CD14-positive monocyte (primary cell): ENCODE results near the gene SAMD13. TPM values are rescaled to one million over a fixed set of nuclear protein-coding genes. Genes with fewer than 3 reads are reported as not detected.

Source experiments
- DNase-seq, 3 donors: peaks; one replicate each; pipeline ENCODE4 v3.0.0-alpha.2; 2011 to 2022
- H2AFZ ChIP-seq: 2 replicates; pipeline ENCODE4 v1.6.0; 2012; ENCODE audit warnings: mild to moderate bottlenecking, low read depth, low read length, inconsistent platforms; ENCODE audit not compliant: insufficient read depth, poor library complexity, severe bottlenecking
- H3K27ac ChIP-seq, 2 donors: 1 replicate in 1 of 2; 2 replicates in 1 of 2; pipeline ENCODE4 v1.5.1; 2012 to 2013; ENCODE audit warnings: low read length in 2 of 2, control low read depth in 1 of 2, inconsistent platforms in 1 of 2, low read depth in 1 of 2, mild to moderate bottlenecking in 1 of 2
- H3K27me3 ChIP-seq, 2 donors: one replicate each; pipeline versions ENCODE4 v1.6.0 to v1.6.1; 2011 to 2013; ENCODE audit warnings: low read length in 2 of 2; ENCODE audit not compliant: control insufficient read depth in 2 of 2, insufficient read depth in 2 of 2
- H3K36me3 ChIP-seq, 2 donors: replicated peaks in 1 of 2; 1 replicate in 1 of 2; 2 replicates in 1 of 2; pipeline versions ENCODE4 v1.5.1 to v1.6.1; 2012 to 2013; ENCODE audit warnings: low read length in 2 of 2, control low read depth in 1 of 2, inconsistent platforms in 1 of 2, mild to moderate bottlenecking in 1 of 2; ENCODE audit not compliant: insufficient read depth in 2 of 2, control insufficient read depth in 1 of 2
- H3K4me1 ChIP-seq, 2 donors: 1 replicate in 1 of 2; 2 replicates in 1 of 2; pipeline versions ENCODE4 v1.5.1 to v1.6.1; 2012 to 2013; ENCODE audit warnings: low read length in 2 of 2, control low read depth in 1 of 2, inconsistent platforms in 1 of 2, mild to moderate bottlenecking in 1 of 2, moderate library complexity in 1 of 2; ENCODE audit not compliant: insufficient read depth in 2 of 2, control insufficient read depth in 1 of 2
- H3K4me2 ChIP-seq: replicated peaks from 2 replicates; pipeline ENCODE3; 2012; ENCODE audit warnings: low read length, moderate library complexity, mild to moderate bottlenecking; ENCODE audit not compliant: poor library complexity, severe bottlenecking; ENCODE audit errors: extremely low read depth
- H3K4me3 ChIP-seq, 3 experiments: fragments of 200-600 bp in 1 of 3; sonication (generic) in 1 of 3; replicated peaks in 1 of 3; 1 replicate in 2 of 3; 2 replicates in 1 of 3; pipeline ENCODE4 v1.5.1; 2011 to 2013; ENCODE audit warnings: low read length in 3 of 3, mild to moderate bottlenecking in 3 of 3, control low read depth in 2 of 3, low read depth in 2 of 3, inconsistent platforms in 1 of 3, moderate library complexity in 1 of 3
- H3K79me2 ChIP-seq: 2 replicates; pipeline ENCODE4 v1.6.0; 2012; ENCODE audit warnings: mild to moderate bottlenecking, control low read depth, inconsistent platforms, low read length, moderate library complexity; ENCODE audit not compliant: insufficient read depth
- H3K9ac ChIP-seq: 2 replicates; pipeline ENCODE4 v1.6.0; 2017; ENCODE audit warnings: low read length, mild to moderate bottlenecking; ENCODE audit not compliant: insufficient read depth, poor library complexity, severe bottlenecking
- H3K9me3 ChIP-seq, 2 donors: replicated peaks in 1 of 2; 1 replicate in 1 of 2; 2 replicates in 1 of 2; pipeline versions ENCODE4 v1.5.1 to v1.6.1; 2012 to 2013; ENCODE audit warnings: low read length in 2 of 2, control low read depth in 1 of 2; ENCODE audit not compliant: control insufficient read depth in 1 of 2, insufficient read depth in 1 of 2
- H4K20me1 ChIP-seq: 2 replicates; pipeline ENCODE4 v1.6.0; 2012; ENCODE audit warnings: mild to moderate bottlenecking, low read length, control low read depth, moderate library complexity; ENCODE audit not compliant: insufficient read depth
- H3K27ac Mint-ChIP-seq, 7 donors: one replicate each; pipeline ENCODE4 v1.8.0; 2020; ENCODE audit warnings: mild to moderate bottlenecking in 7 of 7, mixed read lengths in 7 of 7, moderate library complexity in 6 of 7, inconsistent platforms in 2 of 7
- H3K27me3 Mint-ChIP-seq, 3 donors: one replicate each; pipeline ENCODE4 v1.8.0; 2021 to 2022; ENCODE audit warnings: low read depth in 3 of 3, mild to moderate bottlenecking in 3 of 3, mixed read lengths in 3 of 3, moderate library complexity in 3 of 3, inconsistent platforms in 1 of 3
- H3K36me3 Mint-ChIP-seq, 2 donors: one replicate each; pipeline ENCODE4 v1.8.0; 2020; ENCODE audit warnings: mixed read lengths in 2 of 2, inconsistent platforms in 1 of 2, mild to moderate bottlenecking in 1 of 2
- H3K4me1 Mint-ChIP-seq: one replicate; pipeline ENCODE4 v1.8.0; 2020; ENCODE audit warnings: mild to moderate bottlenecking, mixed read lengths
- H3K4me3 Mint-ChIP-seq, 2 donors: one replicate each; pipeline ENCODE4 v1.8.0; 2020; ENCODE audit warnings: mild to moderate bottlenecking in 2 of 2, mixed read lengths in 2 of 2, moderate library complexity in 1 of 2
- H3K9me3 Mint-ChIP-seq, 7 donors: one replicate each; pipeline ENCODE4 v1.8.0; 2020 to 2022; ENCODE audit warnings: mixed read lengths in 7 of 7, mild to moderate bottlenecking in 6 of 7, moderate library complexity in 6 of 7, inconsistent platforms in 2 of 7
- WGBS: methylation state at CpG from one replicate; pipeline ENCODE4 v1.1.5; 2013; ENCODE audit warnings: missing lambda C conversion rate; ENCODE audit not compliant: insufficient coverage; 5-methylcytosine and 5-hydroxymethylcytosine counted together
- intact Hi-C, 2 donors: fragments of 100-400 bp; cut with micrococcal nuclease; formaldehyde crosslinking; loops; one replicate each; pipeline versions ENCODE4 v1.15.0 to v1.15.1; 2023
- polyA plus RNA-seq, 3 donors: library from polyadenylated mRNA; depleted of rRNA in 1 of 3; unstranded in 2 of 3; stranded (reverse) in 1 of 3; fragments of 300-500 nt in 2 of 3; fragments of >200 nt in 1 of 3; fragmentation: Illumina TruSeq in 2 of 3; gene quantifications; 1 replicate in 2 of 3; 2 replicates in 1 of 3; pipeline ENCODE4 v1.2.3, GENCODE V29; 2012 to 2021
- TF ChIP-seq, protein P1 (sequence below): fragments of 200-600 bp; IDR thresholded peaks from one replicate; pipeline ENCODE4 v1.8.0; 2022; ENCODE audit warnings: antibody characterized with exemption, mild to moderate bottlenecking

Gene SAMD13
- polyA plus RNA-seq, 3 donors: 0.33 to 0.56 (median 0.39) TPM

DNA sequence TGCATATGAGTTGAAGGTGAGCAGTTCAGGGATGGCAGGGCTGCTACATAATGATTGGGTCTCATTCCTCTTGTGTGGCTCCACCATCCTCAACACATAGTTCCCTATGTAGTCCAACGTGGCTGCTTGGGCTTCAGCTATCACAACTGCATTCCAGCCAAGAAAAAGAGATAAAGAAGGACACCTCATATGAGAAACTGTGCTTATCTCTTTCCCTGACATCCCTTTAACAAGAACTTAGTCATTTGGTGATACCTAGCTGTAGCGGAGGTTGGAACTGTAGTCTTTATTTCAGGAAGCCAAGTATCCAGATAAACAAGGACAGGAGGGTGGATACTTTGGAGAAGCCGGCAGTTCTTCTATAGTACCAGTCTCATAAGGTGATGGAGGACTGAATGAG, 54.0 kb downstream of the SAMD13 start:
- Mint-ChIP-seq H3K27ac (no peak overlapping the region), H3K9me3 (peaks cover 0 to 6% (median 3%) of the 10 kb centered on the region in 7 donors), H3K4me3 (no peak overlapping the region), H3K36me3 (no peaks in the 10 kb centered on the region), H3K4me1 (no peaks in the 10 kb centered on the region), H3K27me3 (peaks cover 0 to 2% (median 0%) of the 10 kb centered on the region in 3 donors)
- no CpG with 5 or more reads among the region's 3 CpGs for WGBS
- Histone ChIP-seq H3K27me3 (no peaks in the 10 kb centered on the region), H3K4me1 (no peaks in the 10 kb centered on the region), H4K20me1 (no peaks in the 10 kb centered on the region), H3K4me3 (no peak overlapping the region), H3K27ac (no peak overlapping the region), H3K36me3 (no peaks in the 10 kb centered on the region), H3K9me3 (no peaks in the 10 kb centered on the region), H2AFZ (no peak overlapping the region), H3K79me2 (no peaks in the 10 kb centered on the region), H3K9ac (no peak overlapping the region), H3K4me2 (no peak overlapping the region)
- DNase-seq: no peak
- TF ChIP-seq, protein P1, sequence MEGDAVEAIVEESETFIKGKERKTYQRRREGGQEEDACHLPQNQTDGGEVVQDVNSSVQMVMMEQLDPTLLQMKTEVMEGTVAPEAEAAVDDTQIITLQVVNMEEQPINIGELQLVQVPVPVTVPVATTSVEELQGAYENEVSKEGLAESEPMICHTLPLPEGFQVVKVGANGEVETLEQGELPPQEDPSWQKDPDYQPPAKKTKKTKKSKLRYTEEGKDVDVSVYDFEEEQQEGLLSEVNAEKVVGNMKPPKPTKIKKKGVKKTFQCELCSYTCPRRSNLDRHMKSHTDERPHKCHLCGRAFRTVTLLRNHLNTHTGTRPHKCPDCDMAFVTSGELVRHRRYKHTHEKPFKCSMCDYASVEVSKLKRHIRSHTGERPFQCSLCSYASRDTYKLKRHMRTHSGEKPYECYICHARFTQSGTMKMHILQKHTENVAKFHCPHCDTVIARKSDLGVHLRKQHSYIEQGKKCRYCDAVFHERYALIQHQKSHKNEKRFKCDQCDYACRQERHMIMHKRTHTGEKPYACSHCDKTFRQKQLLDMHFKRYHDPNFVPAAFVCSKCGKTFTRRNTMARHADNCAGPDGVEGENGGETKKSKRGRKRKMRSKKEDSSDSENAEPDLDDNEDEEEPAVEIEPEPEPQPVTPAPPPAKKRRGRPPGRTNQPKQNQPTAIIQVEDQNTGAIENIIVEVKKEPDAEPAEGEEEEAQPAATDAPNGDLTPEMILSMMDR: no peak
- intact Hi-C loops: no loop called here

DNA sequence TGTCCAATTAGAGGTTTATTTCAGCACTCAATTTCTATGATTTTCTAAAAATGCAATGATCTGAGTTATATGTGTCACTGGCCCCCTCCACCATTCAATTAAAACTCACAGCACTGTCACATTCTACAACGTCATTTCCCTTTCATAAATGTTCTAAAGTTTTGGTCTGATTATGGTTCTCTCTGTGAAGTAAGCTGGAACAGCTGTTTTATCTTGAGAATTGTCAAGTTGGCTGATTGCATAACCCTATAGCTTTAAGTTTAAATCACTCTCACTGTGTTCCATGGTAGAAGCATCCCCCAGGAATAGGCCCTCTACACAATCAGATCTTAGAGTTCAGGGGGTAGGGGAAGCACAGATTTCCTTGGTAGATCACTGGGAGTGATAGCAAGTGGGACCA, 55.4 kb downstream of the SAMD13 start:
- Histone ChIP-seq H3K9me3 (no peaks in the 10 kb centered on the region), H4K20me1 (no peaks in the 10 kb centered on the region), H3K4me1 (no peaks in the 10 kb centered on the region), H3K36me3 (no peaks in the 10 kb centered on the region), H3K27ac (no peak overlapping the region), H2AFZ (no peak overlapping the region), H3K9ac (no peak overlapping the region), H3K27me3 (no peaks in the 10 kb centered on the region), H3K4me2 (no peak overlapping the region), H3K4me3 (no peak overlapping the region), H3K79me2 (no peaks in the 10 kb centered on the region)
- Mint-ChIP-seq H3K36me3 (no peaks in the 10 kb centered on the region), H3K4me3 (no peak overlapping the region), H3K9me3 (peaks cover 0 to 8% (median 2%) of the 10 kb centered on the region in 7 donors), H3K27me3 (peaks cover 0 to 2% (median 0%) of the 10 kb centered on the region in 3 donors), H3K4me1 (no peaks in the 10 kb centered on the region), H3K27ac (no peak overlapping the region)
- TF ChIP-seq, protein P1: no peak
- intact Hi-C loops: no loop called here
- no peak for DNase-seq
- WGBS: no CpG with 5 or more reads among the region's 1 CpG
